ENCODE results near the gene NGLY1.

NGLY1 gene

DNA sequence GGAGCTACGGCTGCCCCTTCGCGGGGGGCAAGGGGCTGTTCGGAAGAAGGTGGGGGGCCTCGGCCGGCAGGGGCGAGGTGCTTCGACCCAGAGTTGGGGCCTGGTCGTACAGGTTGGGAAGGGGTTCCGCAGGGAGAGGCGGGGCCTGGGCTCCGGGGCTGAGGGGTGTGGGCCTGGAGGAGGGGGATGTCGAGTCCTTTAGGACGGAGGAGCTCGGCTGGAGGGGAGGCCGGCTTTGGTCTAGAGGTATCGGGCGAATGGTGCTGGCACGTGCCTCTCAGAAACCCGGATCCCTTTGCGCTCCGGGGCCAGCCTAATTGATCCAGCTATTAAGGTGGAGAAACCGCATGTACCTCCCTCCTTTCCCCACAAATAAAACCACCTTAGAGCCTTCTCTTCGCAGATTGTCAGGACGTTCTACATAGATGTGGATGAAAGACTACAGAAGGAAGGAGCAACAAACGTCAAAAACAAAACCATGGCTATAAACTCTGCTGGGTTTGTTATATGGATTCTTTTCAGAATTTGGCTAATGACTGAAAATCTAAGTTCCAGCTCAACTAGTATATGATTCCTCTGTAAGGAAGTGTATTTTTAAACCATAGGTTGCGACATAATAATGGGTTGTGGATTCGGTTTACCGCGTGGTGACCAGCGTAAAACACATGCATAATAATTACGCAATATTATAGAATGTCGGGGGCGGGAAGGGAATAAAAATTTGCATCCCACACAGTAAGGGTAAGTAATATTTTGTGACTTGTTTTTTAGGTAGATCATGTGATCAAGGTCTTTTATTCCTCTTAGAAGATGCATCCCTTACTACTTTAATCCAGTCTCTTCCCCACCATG, 644 bp upstream of the NGLY1 start:
- no peak for DNase-seq

DNA sequence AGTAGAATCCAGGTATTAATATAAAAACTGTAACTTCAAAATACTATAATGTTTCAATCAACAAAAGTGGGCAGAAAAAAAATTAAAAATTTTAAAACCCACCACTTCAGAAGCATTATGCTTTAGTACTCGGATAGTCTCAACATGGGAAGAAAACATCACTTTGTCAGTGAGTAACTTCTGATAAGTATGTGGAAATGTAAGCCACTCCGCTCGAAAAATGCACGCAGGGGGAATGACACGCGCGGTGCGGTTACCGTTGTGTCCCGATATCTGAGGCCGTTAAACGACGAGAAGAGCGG, 656 bp downstream of the NGLY1 start:
- no peak for DNase-seq

DNA sequence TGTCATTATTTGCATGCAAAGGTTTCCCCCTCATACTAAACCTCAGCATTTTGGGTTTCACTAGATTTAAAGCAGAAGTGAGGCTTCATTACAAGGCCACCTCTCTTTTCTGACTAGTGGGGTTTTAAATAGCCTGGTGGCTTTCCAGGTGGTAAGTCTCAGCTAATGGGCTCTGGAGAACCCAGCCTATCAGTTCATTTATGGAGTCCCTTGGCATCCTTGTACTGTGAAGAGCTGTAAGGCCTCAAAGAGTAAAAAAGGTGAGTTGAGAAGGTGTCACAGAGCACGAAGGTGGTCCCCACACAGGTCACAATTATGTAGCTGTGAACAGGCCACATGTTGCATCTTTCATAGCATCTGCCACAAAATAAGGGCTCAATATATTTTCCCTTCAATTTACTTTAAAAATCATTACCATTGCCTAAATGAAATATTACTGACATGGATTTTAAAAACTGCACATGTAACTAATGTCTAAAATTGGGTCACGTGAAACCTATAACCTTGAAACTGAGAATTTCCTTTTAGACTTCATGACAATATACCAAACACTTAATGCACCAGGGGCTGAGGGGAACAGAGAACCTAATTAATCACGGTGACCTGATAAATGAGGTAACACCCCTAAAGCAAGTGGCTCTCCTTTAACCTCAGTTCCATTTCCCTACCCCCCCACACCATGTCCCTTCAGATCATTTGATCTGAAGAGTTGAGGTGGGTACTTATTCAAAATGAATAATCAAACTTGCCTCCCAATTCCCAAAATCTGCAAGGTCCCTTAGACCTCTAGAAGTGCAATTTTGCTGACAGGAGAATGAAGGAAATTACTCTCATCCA, 1.3 kb downstream of the NGLY1 start:
- DNase-seq, result no peak

DNA sequence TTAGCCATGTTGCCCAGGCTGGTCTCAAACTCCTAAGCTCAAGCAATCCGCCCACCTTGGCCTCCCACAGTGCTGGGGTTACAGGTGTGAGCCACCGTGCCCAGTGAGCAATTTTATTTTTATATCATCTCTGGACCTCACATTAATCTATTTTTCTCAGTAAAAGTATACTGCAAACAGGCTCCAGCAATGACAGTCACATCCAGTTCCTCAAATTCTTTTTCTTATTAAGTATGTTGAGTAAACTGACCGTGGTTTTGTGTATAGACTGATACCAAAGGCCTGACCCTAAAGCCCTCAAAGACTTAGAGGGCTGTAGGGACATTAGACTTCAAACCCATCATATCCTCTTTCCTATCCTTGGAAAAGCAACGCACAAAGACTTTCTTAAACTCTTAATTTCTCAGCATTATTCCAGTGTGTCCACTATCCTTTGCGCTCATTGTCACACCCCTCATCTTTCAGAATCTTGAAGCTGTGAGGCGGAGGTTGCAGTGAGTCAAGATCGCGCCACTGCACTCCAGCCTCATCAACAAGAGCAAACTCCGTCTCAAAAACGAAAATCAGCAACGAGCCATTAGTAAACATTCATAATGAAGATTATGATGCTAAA, 2.0 kb downstream of the NGLY1 start:
- no peak for DNase-seq

DNA sequence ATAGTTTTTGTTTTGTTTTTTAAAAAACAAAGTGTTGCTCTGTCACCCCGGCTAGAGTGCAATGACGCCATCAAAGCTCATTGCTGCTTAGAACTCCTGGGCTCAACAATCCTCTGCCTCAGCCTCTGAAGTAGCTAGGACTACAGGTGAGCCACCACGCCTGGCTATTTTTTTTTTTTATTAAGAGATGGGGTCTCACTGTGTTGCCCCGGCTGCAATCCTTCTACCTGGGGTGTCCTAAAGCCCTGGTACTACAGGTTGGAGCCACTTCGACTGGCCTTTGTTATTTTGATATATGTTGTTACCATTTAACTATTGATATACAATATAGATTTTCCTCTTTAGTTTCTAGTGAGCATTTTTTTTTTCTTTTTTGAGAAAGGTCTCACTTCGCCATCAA, 2.6 kb downstream of the NGLY1 start:
- DNase-seq, result no peak

DNA sequence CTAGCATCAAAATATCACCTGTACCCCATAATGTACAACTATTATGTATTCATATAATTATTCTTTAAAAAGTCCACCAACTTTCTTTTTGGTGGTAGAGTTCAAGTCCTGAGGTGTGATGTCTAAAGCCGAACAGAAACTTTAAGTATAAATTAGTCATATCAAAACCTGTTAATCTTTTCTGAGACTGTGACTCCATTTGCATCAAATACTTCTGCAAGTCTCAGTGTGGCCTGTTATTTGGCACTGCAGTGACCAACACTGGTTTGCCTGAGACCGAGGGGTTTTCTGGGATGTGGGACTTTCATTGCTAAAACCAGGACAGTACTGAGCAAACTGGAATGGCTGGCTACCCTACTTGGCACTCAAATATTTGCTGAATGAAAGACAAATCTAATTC, 7.3 kb downstream of the NGLY1 start:
- DNase-seq, result no peak

DNA sequence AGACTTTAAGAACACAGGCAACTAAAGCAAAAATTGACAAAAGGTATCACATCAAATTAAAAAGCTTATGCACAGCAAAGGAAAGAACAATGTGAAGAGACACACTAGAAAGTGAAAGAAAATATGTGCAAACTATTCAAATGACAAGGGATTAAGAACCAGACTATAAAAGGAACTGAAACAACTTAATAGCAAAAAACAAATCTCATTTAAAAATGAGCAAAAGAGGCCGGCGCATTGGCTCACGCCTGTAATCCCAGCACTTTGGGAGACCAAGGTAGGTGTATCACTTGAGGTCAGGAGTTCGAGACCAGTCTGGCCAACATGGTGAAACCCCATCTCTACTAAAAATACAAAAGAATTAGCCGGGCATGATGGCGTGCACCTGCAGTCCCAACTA, 14.4 kb downstream of the NGLY1 start:
- no peak for DNase-seq

DNA sequence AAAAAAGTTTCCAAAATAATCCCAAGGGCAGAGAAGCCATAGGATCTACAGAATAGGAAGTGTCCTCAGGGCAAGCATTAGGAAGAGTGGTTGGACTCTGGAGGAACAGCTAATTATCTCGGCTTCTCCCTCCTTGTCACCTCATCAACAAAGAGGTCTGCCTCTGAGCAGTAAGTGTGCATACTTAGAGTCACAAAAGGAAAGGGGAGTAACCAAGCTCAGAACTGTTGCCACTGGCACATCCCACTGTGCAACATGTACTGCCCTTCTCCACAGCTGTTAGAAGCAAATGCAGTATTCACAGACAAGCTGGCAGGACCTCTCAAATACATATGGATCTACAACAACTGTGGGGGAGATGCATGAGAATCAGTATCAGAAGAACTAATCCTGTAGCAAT, 31.5 kb downstream of the NGLY1 start:
- DNase-seq, result no peak

DNA sequence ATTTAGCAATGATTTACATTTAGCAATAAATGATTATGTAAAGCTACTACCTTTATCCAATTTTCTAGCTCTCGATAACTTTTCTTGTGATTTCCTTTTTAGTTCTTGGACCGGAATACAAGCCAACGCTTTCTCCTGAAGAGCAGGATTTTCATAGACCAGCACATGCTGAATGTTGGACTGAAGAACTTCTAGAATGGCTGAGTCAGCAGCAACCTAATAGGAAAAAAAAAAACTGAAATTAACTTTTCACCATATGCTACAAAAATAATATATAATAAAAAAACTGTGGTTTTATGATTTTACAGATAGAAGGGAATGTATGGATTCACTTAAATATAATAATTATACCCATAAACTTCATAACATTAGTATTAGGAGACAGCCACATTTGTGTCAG, 32.2 kb downstream of the NGLY1 start:
- no peak for DNase-seq

DNA sequence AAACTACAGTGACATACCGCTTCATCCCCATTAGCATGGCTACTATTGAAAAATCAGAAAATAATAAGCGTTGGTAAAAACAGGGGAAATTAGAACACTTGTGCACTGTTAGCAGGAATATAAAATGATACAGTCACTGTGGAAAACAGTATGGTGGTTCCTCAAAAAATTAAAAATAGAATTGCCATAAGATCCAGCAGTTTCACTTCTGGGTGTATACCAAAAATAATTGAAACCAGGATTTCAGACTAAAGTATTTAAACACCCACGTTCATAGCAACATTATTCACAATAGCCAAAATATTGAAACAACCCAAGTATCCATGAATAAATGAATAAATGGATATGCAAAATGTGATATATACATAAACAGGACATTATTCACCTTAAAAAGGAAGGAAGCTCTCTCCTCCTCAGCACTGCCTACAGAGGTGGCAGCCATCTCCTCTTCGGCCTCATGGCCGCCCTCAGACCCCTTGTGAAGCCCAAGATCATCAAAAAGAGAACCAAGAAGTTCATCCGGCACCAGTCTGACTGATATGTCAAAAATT, 34.1 kb downstream of the NGLY1 start:
- no peak for DNase-seq

DNA sequence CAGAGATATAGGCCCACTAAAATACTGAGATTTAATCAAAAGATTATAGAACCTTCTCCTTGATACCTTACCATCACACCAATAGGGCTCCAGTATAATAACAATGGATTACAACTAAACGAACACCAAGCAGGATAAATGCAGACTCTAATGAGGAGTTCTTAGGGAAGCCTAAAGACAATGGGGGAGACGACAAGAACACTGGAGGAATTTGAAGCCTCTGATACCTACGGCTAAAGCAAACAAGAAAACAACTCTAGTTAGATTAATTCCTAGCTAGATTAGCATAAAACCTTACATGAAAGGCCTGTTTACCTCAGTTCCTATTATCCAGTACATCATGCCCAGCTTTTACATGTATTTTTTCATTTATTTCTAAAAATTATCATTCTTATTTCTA, 35.1 kb downstream of the NGLY1 start:
- no peak for DNase-seq

DNA sequence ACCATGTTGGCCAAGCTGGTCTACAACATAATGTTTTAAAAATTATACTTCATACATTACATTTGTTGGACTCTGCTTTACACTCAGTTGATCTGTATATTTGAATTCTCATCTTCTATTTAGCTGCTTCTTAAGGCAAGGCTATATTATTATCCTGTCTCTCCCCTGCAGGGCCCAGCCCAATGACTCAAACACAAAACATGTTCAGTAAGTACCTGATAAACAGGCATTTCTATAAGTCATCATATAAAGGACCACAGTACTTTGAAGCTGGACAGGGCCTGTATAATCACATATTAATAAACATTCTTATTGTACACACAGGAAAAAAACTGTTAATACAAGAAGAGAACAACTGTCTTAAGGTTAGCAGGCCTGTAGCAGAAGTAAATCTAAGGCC, 36.2 kb downstream of the NGLY1 start:
- no peak for DNase-seq

DNA sequence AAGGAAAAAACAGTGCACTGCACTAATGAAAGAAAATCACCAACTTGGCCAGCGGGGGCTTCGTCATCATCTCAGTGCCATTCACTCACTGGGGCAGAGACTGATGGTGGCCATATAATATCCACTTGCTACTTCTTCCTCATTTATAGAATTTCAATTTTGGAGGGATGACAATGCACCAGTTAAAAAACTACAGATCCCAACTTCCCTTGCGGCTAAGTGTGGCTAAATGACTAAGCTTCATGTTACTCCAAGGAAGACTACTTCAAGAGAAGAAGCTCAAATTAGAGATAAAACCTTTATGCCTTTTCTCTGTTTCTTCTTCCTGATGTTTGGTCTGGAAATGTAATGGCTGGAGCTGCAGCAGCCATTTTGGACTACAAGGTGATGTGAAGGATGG, 38.8 kb downstream of the NGLY1 start:
- DNase-seq, result no peak

DNA sequence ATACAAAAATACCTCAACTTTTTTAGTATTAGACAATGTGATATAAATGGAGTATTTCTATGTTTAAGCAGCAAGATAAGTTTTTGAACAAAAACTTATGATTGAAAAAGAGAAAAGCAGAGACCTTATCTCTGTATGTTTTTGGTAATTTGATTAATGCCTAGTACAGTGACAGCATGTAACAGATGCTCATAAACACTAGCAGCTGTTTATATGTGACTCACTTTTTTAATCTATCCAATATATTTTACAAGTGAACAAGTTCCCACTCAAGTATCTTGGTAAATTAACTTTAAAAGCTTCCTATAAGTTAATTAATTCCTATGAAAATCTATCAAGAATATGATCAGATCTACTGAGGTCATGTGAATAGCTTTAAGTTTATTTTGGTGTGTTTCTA, 55.1 kb downstream of the NGLY1 start:
- no peak for DNase-seq

DNA sequence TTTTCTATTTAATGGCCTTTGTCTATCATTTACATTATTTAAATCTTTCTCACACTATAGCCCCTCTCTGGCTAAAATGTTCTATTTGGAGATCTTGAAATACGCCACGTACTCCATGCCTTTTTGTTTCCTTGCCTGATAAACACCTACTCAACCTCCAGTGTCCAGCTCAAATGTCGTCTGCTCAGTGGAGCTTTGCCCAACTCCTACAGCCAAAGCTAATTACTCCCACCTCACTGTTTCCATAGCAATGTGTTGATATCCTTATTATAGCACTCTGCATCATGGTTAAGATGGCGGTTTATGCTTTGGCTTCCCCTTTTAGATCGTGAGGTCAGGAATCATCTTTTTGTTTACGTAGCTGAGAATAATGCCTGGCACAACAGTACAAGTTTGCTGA, 55.9 kb downstream of the NGLY1 start:
- DNase-seq, result no peak

DNA sequence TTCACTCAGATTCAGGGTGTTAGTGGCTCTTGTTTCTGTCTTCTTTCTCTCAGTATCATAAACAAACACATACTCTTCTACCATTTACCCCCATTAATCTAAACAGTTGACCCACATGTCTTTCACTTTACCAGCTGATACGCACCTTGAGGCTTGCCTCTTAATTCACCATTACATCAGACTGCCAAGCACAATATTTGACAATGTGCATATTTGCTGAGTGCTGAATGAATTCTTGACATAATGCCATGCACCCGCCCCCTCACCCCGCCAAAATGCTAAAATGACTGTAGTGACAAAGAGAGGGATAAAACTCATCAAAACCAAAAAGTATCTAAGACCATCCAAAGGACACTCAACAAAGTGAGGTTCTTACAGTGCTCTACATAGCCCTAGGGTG, 57.4 kb downstream of the NGLY1 start:
- DNase-seq, result no peak

DNA sequence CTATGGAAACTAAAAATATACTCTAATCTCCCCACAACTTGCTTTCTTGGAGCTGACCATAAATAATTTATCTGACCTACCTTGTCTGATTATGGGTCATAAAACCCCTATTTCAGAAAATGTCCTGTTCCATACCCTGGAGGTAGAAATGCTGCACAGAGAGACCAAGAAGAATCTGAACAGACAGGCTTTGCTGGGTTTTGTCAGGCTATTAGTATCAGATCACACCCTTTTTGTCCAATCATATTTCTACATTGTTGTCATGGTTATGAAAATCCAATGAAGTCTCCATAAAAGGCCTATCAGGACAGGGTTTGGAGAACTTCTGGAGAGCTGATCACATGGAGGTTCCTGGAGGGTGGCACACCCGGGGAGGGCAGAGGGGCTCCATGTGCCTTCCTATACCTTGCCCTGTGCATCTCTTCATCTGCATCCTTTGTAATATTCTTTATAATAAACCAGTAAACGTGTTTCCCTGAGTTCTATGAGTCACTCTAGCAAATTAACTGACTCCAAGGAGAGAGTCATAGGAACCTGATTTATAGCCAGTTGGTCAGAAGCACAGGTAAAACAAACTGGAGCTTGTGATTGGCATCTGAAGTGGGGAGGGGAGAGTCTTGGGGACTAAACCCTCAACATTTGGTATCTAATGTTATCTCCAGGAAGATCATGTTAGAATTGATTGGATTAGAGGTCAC, 58.1 kb downstream of the NGLY1 start:
- no peak for DNase-seq

DNA sequence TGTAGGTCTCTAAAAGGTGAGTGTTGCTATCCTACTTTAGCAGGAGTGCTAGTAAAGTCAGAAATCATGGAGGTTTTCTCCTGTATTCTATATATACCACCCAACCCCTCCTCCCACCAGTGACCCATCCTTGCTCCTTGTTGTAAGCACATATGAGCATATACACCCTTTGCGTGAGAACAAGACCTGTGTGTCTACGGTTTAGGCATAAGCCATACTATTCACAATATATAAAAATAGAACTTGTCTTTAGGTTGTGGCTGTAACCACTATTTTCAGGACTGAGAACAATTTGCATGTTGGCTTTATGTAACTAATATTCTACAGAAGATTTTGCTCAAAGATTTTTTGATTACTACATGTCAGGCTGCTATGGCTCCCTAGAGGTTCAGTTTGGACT, 59.4 kb downstream of the NGLY1 start:
- DNase-seq, result no peak

DNA sequence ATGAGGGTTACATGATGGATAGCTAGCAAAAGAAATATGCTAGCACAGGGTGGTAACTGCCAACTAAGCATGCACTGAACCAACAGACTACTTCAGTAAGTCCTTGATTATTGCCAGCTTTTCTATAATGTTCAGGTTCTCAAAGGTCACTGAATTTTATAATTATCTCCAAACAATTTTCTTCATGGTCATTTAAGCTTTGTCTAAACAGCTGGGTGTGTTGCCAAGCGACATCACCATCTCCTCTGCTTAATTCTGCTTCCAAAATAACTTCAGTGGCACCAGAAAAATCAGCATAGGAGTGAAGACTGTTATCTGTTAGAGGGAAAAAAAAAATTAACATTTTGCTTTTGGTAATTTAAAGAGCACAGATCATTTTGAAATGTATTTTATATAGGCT, 63.9 kb downstream of the NGLY1 start:
- DNase-seq, result no peak

DNA sequence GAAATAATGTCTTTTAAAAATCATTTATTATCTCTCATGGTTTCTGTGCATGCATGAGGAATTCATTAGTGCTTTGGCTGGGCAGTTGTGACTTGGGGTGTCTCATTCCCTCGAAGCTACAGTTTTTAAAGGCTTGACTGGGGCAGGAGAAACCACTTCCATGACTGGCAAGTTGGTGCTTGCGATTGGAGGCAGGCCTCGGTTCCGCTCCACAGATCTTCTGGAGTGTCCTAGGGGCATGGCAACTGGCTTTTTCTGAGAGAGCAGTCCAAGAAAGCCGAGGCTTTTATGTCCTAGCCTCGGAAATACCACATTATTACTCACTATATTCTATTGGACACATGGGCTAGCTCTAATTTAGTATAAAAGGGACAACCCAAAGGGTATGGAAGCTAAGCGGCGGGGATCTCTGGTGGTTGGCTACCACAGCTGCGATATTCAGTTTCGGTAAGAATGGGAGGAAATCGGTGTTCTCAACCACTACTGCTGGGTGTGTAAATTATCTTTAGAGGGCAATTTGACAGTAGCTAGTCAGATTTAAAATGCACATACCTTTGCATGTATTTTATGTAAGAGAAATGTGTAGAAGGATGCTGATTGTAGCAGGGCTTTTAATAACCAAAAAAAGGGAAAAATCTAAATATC, 69.8 kb downstream of the NGLY1 start:
- DNase-seq, result no peak

DNA sequence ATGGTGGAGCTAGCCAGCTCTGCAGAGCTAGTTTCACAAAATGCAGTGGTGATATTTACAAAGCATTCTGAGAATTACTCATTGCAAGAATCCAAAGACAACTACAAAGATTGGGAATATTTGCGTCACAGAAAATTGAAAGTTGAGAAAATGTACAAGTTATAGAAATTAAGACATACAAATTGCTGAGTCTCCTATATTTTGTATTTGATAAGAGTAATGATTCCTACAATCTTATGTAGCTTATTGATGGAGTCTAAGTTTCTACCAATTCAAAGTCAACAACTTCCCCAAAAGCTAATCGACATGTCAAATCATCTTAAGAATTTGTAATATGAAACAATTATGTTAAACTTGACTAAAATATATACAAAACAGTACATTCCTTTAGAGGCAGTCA, 72.2 kb downstream of the NGLY1 start:
- DNase-seq, result no peak

DNA sequence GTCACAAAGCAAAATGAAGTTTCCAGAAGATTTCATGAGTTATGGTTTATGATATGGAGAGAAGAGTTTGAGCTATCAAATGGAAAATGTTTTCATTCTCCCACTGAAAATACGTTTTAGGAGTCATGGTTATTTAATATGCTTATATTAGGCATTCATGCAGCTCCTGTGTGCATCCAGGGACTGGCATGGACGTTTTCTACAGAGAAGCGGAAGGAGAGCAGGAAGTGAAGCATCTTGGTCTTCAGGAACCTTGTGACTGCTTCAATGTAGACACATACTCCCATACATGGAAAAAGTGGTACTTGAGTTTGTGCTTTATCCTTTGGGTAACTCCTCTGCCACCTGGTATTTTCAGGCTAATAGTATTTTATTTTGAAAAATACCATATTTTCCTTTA, 75.2 kb downstream of the NGLY1 start:
- DNase-seq, result no peak

All from NCI-H2081 treated with DMSO at 0.1 percent for 48 hours (cell line).